ENCODE results near the gene KIAA1549.

KIAA1549 gene

GRCh38 chr7:139016931-139017511 is 35.8 kb upstream of the KIAA1549 start:
- in situ Hi-C loops (cut with MboI; ENCODE audit: low sequenced_read_pairs, unreplicated experiment) = no loop called here
- DNase-seq (ENCODE audit: low spot score) = peak; percentile 84
- TF ChIP-seq CTCF (IDR thresholded peaks at IDR 0.05; ENCODE audit: borderline replicate concordance, control extremely low read depth, extremely low read depth, insufficient read depth, missing control alignments) = peak; percentile 71

DNA sequence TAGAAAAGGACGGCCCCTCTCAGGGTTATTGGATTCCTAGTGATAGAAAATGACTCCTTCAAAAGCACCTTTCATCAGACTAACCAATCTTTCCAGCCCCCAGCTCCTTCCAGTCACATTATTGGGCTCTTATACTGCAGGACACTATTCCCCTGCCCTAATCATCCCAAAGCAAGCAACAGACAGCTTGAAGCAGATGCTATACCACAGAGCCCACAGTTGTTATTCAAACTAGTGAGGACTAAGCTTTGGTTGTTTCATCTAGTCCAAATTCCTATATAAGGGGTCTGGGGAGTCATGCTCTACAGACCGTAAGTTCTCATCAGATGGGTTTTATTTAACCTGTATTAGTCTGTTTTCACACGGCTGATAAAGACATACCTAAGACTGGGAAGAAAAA is 30.2 kb upstream of the KIAA1549 start:
- in situ Hi-C loops (cut with MboI; ENCODE audit: low sequenced_read_pairs, unreplicated experiment) = no loop called here
- TF ChIP-seq CTCF (IDR thresholded peaks at IDR 0.05; ENCODE audit: borderline replicate concordance, control extremely low read depth, extremely low read depth, insufficient read depth, missing control alignments) = no peak
- DNase-seq (ENCODE audit: low spot score) = no peak

DNA sequence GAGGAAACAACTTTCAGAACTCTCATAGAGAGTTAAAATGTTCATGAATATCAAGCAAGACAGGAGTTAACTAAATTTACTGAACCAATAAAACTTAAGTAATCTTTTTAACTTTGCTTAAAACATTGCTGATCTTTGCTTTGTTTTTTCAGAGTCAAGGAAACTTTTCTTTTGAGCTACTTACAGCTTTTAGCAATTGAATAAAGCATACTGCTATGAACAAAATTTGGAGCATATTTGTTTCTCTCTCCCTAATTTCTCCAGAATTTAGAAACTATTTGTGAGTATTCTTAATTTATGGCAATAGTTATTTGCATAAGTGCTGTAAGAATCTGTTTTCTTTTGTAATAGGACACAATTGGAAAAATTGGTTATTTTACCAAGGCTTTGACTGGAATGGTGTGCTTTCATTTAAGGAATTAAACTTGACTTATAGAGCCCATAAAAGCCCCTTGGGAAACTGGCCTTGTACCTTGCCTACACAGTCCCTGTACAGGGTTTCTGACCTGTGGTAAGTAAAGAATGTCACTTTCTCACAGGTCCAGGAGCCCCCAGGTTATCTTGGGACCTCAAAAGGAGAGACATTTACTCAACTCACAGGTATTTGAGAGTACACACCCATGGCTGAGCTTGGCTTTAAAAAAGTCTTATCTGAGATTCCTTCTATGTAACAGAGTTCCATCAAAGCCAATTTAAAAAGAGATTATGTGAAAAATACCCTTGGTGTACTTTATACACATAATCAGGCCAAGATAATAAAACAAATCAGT is 23.3 kb upstream of the KIAA1549 start:
- no peak for DNase-seq (ENCODE audit: low spot score)
- in situ Hi-C loops (cut with MboI; ENCODE audit: low sequenced_read_pairs, unreplicated experiment) = no loop called here
- no peak for TF ChIP-seq CTCF (IDR thresholded peaks at IDR 0.05; ENCODE audit: borderline replicate concordance, control extremely low read depth, extremely low read depth, insufficient read depth, missing control alignments)

GRCh38 chr7:138999414-138999813 is 18.2 kb upstream of the KIAA1549 start:
- DNase-seq (ENCODE audit: low spot score) = no peak
- in situ Hi-C loops (cut with MboI; ENCODE audit: low sequenced_read_pairs, unreplicated experiment) = no loop called here
- TF ChIP-seq CTCF (IDR thresholded peaks at IDR 0.05; ENCODE audit: borderline replicate concordance, control extremely low read depth, extremely low read depth, insufficient read depth, missing control alignments) = no peak

GRCh38 chr7:138992052-138992531 is 10.9 kb upstream of the KIAA1549 start:
- DNase-seq (ENCODE audit: low spot score) = no peak
- in situ Hi-C loops (cut with MboI; ENCODE audit: low sequenced_read_pairs, unreplicated experiment) = no loop called here
- TF ChIP-seq CTCF (IDR thresholded peaks at IDR 0.05; ENCODE audit: borderline replicate concordance, control extremely low read depth, extremely low read depth, insufficient read depth, missing control alignments) = no peak

- in situ Hi-C loops (cut with MboI; ENCODE audit: low sequenced_read_pairs, unreplicated experiment) = no loop called here
- DNase-seq (ENCODE audit: low spot score) = no peak
These were observed 6.5 kb upstream of the KIAA1549 start for GRCh38 chr7:138987686-138988085.

More at GRCh38 chr7:138987686-138988085, 6.5 kb upstream of the KIAA1549 start:
- no peak for TF ChIP-seq CTCF (IDR thresholded peaks at IDR 0.05; ENCODE audit: borderline replicate concordance, control extremely low read depth, extremely low read depth, insufficient read depth, missing control alignments)
